GM12878 (cell line): ENCODE measurements around the gene SELENOP. TPM values are rescaled to one million over a fixed set of nuclear protein-coding genes. Genes with fewer than 3 reads are reported as not detected.

Experiments used
- ATAC-seq: fragments of 200-7000 bp; cut with Tn5 transposase; 3 replicates; pipeline ENCODE4 v1.9.1; 2020; ENCODE audit warnings: mild to moderate bottlenecking, moderate library complexity
- BruUV-seq: library from RNA; stranded (reverse); fragments of 400-500 nt; replicated peaks from 2 replicates; lab custom pipeline; 2021; lab: Mats Ljungman, UMichigan
- CTCF ChIA-PET: fragments of 300-600 bp; sonication (Branson Sonifier 250); formaldehyde crosslinking; extraction: SDS; loops from one replicate; lab custom pipeline; 2021; ENCODE audit warnings: inconsistent platforms; lab: Yijun Ruan, JAX
- POLR2A ChIA-PET: fragments of 350-600 bp; formaldehyde crosslinking; extraction: SDS; loops from one replicate; lab custom pipeline; 2021; ENCODE audit warnings: inconsistent platforms; lab: Charles Lee
- RAD21 ChIA-PET: fragments of 300-600 bp; sonication (Branson Sonifier 250); formaldehyde crosslinking; loops from one replicate; lab custom pipeline; 2023; ENCODE audit warnings: antibody characterized with exemption; ENCODE audit not compliant: unreplicated experiment; lab: Charles Lee
- SMC1A ChIA-PET: fragments of 300-600 bp; sonication (Branson Sonifier 250); formaldehyde crosslinking; loops from one replicate; lab custom pipeline; 2023; ENCODE audit not compliant: unreplicated experiment, uncharacterized antibody; lab: Charles Lee
- DNase-seq: peaks from one replicate; pipeline ENCODE4 v3.0.0-alpha.2; 2011; ENCODE audit warnings: low read depth, low spot score
- FAIRE-seq: peaks from 3 replicates; lab custom pipeline; 2011; peaks lifted over from hg19 to GRCh38; lab: Jason Lieb, UNC
- H2AFZ ChIP-seq: 2 replicates; pipeline ENCODE4 v1.6.0; 2011; ENCODE audit warnings: low read depth, low read length, control low read depth; ENCODE audit not compliant: control insufficient read depth
- H3K27ac ChIP-seq: 2 replicates; pipeline ENCODE4 v1.5.1; 2011; ENCODE audit warnings: control low read depth; ENCODE audit not compliant: control insufficient read depth, insufficient read depth
- H3K27me3 ChIP-seq, 2 experiments: replicated peaks in 1 of 2; 2 replicates each; pipeline versions ENCODE4 v1.6.0 to v1.6.1; 2011; ENCODE audit warnings: low read length in 1 of 2; ENCODE audit not compliant: control insufficient read depth in 2 of 2, insufficient read depth in 2 of 2
- H3K36me3 ChIP-seq, 2 experiments: 2 replicates each; pipeline ENCODE4 v1.5.1; 2011; ENCODE audit warnings: low read length in 1 of 2; ENCODE audit not compliant: control insufficient read depth in 2 of 2, insufficient read depth in 2 of 2
- H3K4me1 ChIP-seq: 2 replicates; pipeline ENCODE4 v1.6.1; 2011; ENCODE audit warnings: mild to moderate bottlenecking, low read length, moderate library complexity, mixed read lengths; ENCODE audit not compliant: control insufficient read depth, insufficient read depth
- H3K4me2 ChIP-seq: 2 replicates; pipeline ENCODE4 v1.6.0; 2011; ENCODE audit warnings: control low read depth; ENCODE audit not compliant: control insufficient read depth, insufficient read depth
- H3K4me3 ChIP-seq: fragments of 200-600 bp; sonication (generic); 2 replicates; pipeline ENCODE4 v1.5.1; 2016
- H3K79me2 ChIP-seq: 2 replicates; pipeline ENCODE4 v1.6.0; 2011; ENCODE audit warnings: low read length; ENCODE audit not compliant: control insufficient read depth, insufficient read depth
- H3K9ac ChIP-seq: 2 replicates; pipeline ENCODE4 v1.8.0; 2011; ENCODE audit warnings: low read length, control low read depth, mixed read lengths; ENCODE audit not compliant: control insufficient read depth, insufficient read depth
- H3K9me3 ChIP-seq: replicated peaks from 3 replicates; pipeline ENCODE4 v1.5.1; 2011; ENCODE audit warnings: mild to moderate bottlenecking, low read length; ENCODE audit not compliant: control insufficient read depth, insufficient read depth
- H4K20me1 ChIP-seq: 2 replicates; pipeline ENCODE4 v1.6.0; 2011; ENCODE audit not compliant: control insufficient read depth, insufficient read depth
- ETV6 ChIP-seq, 2 experiments: fragments of 450-650 bp in 1 of 2; IDR thresholded peaks in 1 of 2; conservative IDR thresholded peaks in 1 of 2; 2 replicates each; pipeline ENCODE4 v1.6.1; 2014; ENCODE audit warnings: antibody characterized with exemption in 1 of 2, borderline replicate concordance in 1 of 2, low read depth in 1 of 2, mild to moderate bottlenecking in 1 of 2, moderate library complexity in 1 of 2
- IKZF1 ChIP-seq: fragments of 450-650 bp; conservative IDR thresholded peaks from 2 replicates; pipeline ENCODE4 v1.6.1; 2017; ENCODE audit warnings: antibody characterized with exemption, mild to moderate bottlenecking
- IKZF2 ChIP-seq, 2 experiments: fragments of 450-650 bp; IDR thresholded peaks; 2 replicates each; pipeline ENCODE4 v1.6.1; 2017; ENCODE audit warnings: mild to moderate bottlenecking in 2 of 2, moderate library complexity in 2 of 2
- IRF4 ChIP-seq: IDR thresholded peaks from 2 replicates; pipeline ENCODE4 v1.6.1; 2011; ENCODE audit warnings: low read depth, low read length
- RBBP5 ChIP-seq: fragments of 200-600 bp; sonication (generic); conservative IDR thresholded peaks from 2 replicates; pipeline ENCODE4 v1.6.1; 2016
- TCF12 ChIP-seq: IDR thresholded peaks from 2 replicates; pipeline ENCODE4 v1.6.1; 2011; ENCODE audit warnings: low read depth, mild to moderate bottlenecking, low read length
- ZNF274 ChIP-seq: IDR thresholded peaks from one replicate; pipeline ENCODE4 v1.8.0; 2011; ENCODE audit not compliant: insufficient read length, insufficient read depth
- ZNF622 ChIP-seq: fragments of 450-650 bp; IDR thresholded peaks from 2 replicates; pipeline ENCODE4 v1.6.1; 2017; ENCODE audit warnings: mild to moderate bottlenecking, inconsistent platforms
- WGBS: methylation state at CpG from one replicate; pipeline ENCODE4 v1.1.6; 2016; ENCODE audit warnings: low lambda C conversion rate; ENCODE audit not compliant: insufficient replicate concordance, insufficient coverage; ENCODE audit errors: missing lambda C conversion rate; 5-methylcytosine and 5-hydroxymethylcytosine counted together
- in situ Hi-C: fragments of 300-500 bp; cut with MboI; formaldehyde crosslinking; loops from 9 replicates; pipeline ENCODE4 v1.14.3; 2018; ENCODE audit warnings: mixed read lengths
- intact Hi-C: fragments of 100-400 bp; cut with micrococcal nuclease; formaldehyde crosslinking; loops from one replicate; pipeline ENCODE4 v1.14.2; 2022; ENCODE audit not compliant: unreplicated experiment
- polyA plus RNA-seq, 11 experiments: library from polyadenylated mRNA; depleted of rRNA in 4 of 11; unstranded in 6 of 11; stranded (reverse) in 5 of 11; fragments of >200 nt; fragmentation: Nextera tagmentation in 4 of 11; fragmentation: Illumina TruSeq in 1 of 11; extraction: Ambion mirVana in 4 of 11; extraction: Trizol in 1 of 11; gene quantifications; 1 replicate in 1 of 11; 2 replicates in 10 of 11; pipeline versions ENCODE4 v1.2.1 to v1.2.3, GENCODE V29; 2011 to 2016; ENCODE audit warnings: inconsistent platforms in 2 of 11, missing spikeins in 2 of 11, low read depth in 1 of 11
- total RNA-seq, 4 experiments: library from RNA; depleted of rRNA in 3 of 4; stranded (reverse); fragments of >200 nt in 3 of 4; fragmentation: Illumina TruSeq in 1 of 4; extraction: Trizol in 1 of 4; gene quantifications; 2 replicates each; pipeline versions ENCODE4 v1.2.1 to v1.2.3, GENCODE V29; 2013 to 2021
- TF ChIP-seq, protein P1 (sequence below): IDR thresholded peaks from 2 replicates; pipeline ENCODE4 v1.6.1; 2011; ENCODE audit warnings: borderline replicate concordance, low read depth, mild to moderate bottlenecking, moderate library complexity, mixed read lengths, low read length; ENCODE audit not compliant: insufficient read depth; ENCODE audit errors: extremely low read length
- TF ChIP-seq, protein P2 (sequence below): IDR thresholded peaks from 2 replicates; pipeline ENCODE4 v1.6.1; 2011; ENCODE audit warnings: borderline replicate concordance, low read depth, mild to moderate bottlenecking, moderate library complexity, low read length; ENCODE audit not compliant: insufficient read depth, poor library complexity, severe bottlenecking
- TF ChIP-seq, protein P3 (sequence below): IDR thresholded peaks from 2 replicates; pipeline ENCODE4 v1.6.1; 2012; ENCODE audit warnings: low read length, inconsistent platforms

SELENOP gene
- total and polyA plus RNA-seq, 10 of the 15 experiments (the other 5 are each of a cell fraction or from before 2014, with no cell fraction given), result 0.08 to 5.1 (median 0.88) TPM; not detected in 3

DNA sequence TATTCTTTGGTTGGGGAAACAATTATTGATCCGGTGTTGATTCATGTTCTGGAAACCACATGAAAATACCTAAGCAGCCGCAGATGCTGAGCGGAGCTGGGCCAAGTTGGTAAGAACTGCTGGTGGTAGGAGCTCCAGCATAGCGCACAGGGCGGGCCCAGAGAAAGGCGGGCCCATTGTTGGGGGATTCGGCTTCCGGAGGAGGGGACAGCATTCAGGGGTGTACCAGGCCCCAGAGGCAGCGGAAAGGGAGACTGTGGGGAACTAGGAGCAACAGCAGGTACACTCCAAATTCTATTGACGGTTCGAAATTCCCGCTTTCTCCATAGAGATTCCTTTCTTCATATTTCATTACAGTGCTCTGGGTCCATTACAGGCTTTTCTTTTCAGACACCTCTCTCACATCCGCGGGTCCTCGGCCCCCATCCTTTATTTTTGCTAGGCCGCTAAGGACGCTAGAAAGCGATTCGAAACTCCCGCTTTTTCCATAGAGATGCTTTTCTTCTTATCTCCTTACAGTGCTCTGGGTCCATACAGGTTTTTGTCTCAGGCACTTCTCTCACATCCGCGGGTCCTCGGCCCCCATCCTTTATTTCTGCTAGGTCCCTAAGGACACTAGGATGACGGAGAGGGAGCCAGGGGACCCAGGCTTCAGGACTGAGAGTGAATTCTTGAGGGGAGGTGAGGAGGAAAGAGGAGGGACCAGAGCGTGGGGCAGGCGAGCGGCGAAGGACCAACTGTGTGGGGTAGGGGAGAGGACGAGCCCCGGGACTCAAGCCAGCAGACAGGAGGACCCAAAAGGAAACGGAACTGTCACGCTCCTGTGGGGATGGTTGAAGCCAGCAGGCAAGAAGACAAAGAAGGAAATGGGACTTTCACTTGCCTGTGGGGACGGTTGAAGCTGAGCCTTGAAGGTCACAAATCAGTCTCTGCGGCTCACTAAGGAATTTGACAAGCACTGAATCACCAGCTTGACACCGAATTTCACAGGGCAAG, 54.8 kb downstream of the SELENOP start, which contains the start of gene CCDC152 (continued):
- TF ChIP-seq IKZF2 (IDR thresholded peaks at IDR 0.05) (0 out of 4 replicates have a peak, but pooled peaks of 1 of the 2 experiments have one; percentile 8), ETV6 (conservative IDR thresholded peaks at IDR 0.05 in 1 of 2, IDR thresholded peaks at IDR 0.05 in 1 of 2; ENCODE audit: borderline replicate concordance in 1 of 2, low read depth in 1 of 2) (peak in 1 of 2 experiments; percentile 64; a peak in 2 of 4 replicates)

DNA sequence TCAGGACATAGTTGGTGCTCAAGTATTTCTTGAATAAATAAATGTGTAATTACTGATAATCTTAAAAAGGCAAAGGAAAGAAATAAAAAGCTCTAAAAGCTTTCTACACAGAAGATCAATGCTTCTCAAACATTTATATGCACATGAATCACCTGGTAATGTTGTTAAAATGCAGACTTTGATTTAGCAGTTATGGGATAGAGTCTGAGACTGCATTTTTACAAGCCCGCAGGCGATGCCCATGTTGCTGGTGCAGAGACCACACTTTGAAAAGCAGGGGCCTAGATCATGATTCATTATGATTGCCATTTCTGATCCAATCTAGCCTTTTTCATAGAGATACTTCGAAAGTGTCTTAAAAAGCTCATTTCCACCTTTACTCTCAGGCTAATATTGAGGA, 58.6 kb downstream of the SELENOP start:
- SMC1A ChIA-PET, result interaction anchor here (0.5 to 2.7 kb wide), 6 partner anchors 14 to 143 kb away, joined by 3 to 13 read pairs (median 4); no protein-coding TSS in a partner anchor
- POLR2A ChIA-PET, result no interaction called here
- no TSS peak for BruUV-seq
- H3K9me3 ChIP-seq, result no peaks in the 10 kb centered on the region
- no peak overlapping the region for H2AFZ ChIP-seq
- no peak for DNase-seq
- H3K4me2 ChIP-seq, result no peak overlapping the region
- H3K79me2 ChIP-seq, result no peaks in the 10 kb centered on the region
- H3K4me3 ChIP-seq, result no peak overlapping the region
- CTCF ChIA-PET, result interaction anchor here (1.2 to 2.9 kb wide), 5 partner anchors 12 to 156 kb away, joined by 3 to 13 read pairs (median 4); no protein-coding TSS in a partner anchor
- no peak overlapping the region for H3K27ac ChIP-seq
- in situ Hi-C loops (no loop called here), intact Hi-C loops (no loop called here)
- no peaks in the 10 kb centered on the region for H4K20me1 ChIP-seq
- RAD21 ChIA-PET, result interaction anchor here (1.1 to 2.2 kb wide), 2 partner anchors 136 kb away, joined by 3 to 12 read pairs; no protein-coding TSS in a partner anchor
- ATAC-seq, result no peak
- no peaks in the 10 kb centered on the region for H3K4me1 ChIP-seq
- H3K36me3 ChIP-seq, result no peaks in the 10 kb centered on the region
- no peaks in the 10 kb centered on the region for H3K27me3 ChIP-seq
- FAIRE-seq, result no peak
- no peak overlapping the region for H3K9ac ChIP-seq
- 71% methylated on average over 3 of the region's 3 CpGs for WGBS
- TF ChIP-seq ZNF274 (no peak), RBBP5 (no peak), ZNF622 (no peak), TCF12 (no peak), IRF4 (no peak), IKZF1 (no peak)
- TF ChIP-seq, protein P1, sequence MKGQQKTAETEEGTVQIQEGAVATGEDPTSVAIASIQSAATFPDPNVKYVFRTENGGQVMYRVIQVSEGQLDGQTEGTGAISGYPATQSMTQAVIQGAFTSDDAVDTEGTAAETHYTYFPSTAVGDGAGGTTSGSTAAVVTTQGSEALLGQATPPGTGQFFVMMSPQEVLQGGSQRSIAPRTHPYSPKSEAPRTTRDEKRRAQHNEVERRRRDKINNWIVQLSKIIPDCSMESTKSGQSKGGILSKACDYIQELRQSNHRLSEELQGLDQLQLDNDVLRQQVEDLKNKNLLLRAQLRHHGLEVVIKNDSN, result no peak
- TF ChIP-seq, protein P2, sequence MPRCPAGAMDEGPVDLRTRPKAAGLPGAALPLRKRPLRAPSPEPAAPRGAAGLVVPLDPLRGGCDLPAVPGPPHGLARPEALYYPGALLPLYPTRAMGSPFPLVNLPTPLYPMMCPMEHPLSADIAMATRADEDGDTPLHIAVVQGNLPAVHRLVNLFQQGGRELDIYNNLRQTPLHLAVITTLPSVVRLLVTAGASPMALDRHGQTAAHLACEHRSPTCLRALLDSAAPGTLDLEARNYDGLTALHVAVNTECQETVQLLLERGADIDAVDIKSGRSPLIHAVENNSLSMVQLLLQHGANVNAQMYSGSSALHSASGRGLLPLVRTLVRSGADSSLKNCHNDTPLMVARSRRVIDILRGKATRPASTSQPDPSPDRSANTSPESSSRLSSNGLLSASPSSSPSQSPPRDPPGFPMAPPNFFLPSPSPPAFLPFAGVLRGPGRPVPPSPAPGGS, result no peak
- TF ChIP-seq, protein P3, sequence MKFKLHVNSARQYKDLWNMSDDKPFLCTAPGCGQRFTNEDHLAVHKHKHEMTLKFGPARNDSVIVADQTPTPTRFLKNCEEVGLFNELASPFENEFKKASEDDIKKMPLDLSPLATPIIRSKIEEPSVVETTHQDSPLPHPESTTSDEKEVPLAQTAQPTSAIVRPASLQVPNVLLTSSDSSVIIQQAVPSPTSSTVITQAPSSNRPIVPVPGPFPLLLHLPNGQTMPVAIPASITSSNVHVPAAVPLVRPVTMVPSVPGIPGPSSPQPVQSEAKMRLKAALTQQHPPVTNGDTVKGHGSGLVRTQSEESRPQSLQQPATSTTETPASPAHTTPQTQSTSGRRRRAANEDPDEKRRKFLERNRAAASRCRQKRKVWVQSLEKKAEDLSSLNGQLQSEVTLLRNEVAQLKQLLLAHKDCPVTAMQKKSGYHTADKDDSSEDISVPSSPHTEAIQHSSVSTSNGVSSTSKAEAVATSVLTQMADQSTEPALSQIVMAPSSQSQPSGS, result no peak
